Left lung (tissue), 10 donors: ENCODE data around the gene HNRNPK. TPM values are rescaled to one million over a fixed set of nuclear protein-coding genes. Genes with fewer than 3 reads are reported as not detected.
A peak's percentile ranks its signal among the peaks of the same experiment; 100 is the strongest.

Source experiments
- ATAC-seq: fragments of 200-7000 bp; cut with Tn5 transposase; one replicate; pipeline ENCODE4 v1.9.1; 2020; ENCODE audit warnings: moderate library complexity
- DNase-seq, 4 donors: peaks; one replicate each; pipeline ENCODE4 v3.0.0-alpha.2; 2013 to 2020
- H3K27ac ChIP-seq, 2 donors: fragments of 200-600 bp; sonication (generic) in 1 of 2; one replicate each; pipeline versions ENCODE4 v1.5.0 to v1.8.0; 2020 to 2021
- H3K27me3 ChIP-seq, 2 donors: fragments of 200-600 bp; sonication (generic) in 1 of 2; one replicate each; pipeline versions ENCODE4 v1.5.0 to v1.8.0; 2020 to 2021
- H3K36me3 ChIP-seq, 2 donors: fragments of 200-600 bp; sonication (generic) in 1 of 2; one replicate each; pipeline versions ENCODE4 v1.5.0 to v1.8.0; 2020 to 2021
- H3K4me1 ChIP-seq, 2 donors: fragments of 200-600 bp; one replicate each; pipeline ENCODE4 v1.8.0; 2021
- H3K4me3 ChIP-seq, 2 donors: fragments of 200-600 bp; sonication (generic) in 1 of 2; one replicate each; pipeline versions ENCODE4 v1.5.0 to v1.8.0; 2020 to 2021; ENCODE audit warnings: mild to moderate bottlenecking in 1 of 2
- H3K9me3 ChIP-seq, 2 donors: fragments of 200-600 bp; sonication (generic) in 1 of 2; one replicate each; pipeline versions ENCODE4 v1.5.0 to v1.8.0; 2020 to 2021
- CTCF ChIP-seq, 2 donors: fragments of 200-600 bp; sonication (generic) in 1 of 2; IDR thresholded peaks; one replicate each; pipeline versions ENCODE4 v1.5.0 to v1.8.0; 2021; ENCODE audit warnings: antibody characterized with exemption in 2 of 2
- intact Hi-C, 2 donors: fragments of 100-400 bp; cut with DNase I; formaldehyde crosslinking; loops; one replicate each; pipeline versions ENCODE4 v1.11.2 to v1.14.2; 2022
- polyA plus RNA-seq, 6 donors: library from polyadenylated mRNA; unstranded; fragments of 120-200 nt; gene quantifications; one replicate each; pipeline ENCODE4 v1.2.1, GENCODE V29; 2013; ENCODE audit not compliant: insufficient read length in 6 of 6
- total RNA-seq, 2 donors: library from RNA; stranded (reverse); fragmentation: NEBNext Ultra II Directional; extraction: Animal tissue kit (Norgen Biotek cat#: 25700); gene quantifications; one replicate each; pipeline ENCODE4 v1.2.1, GENCODE V29; 2021
- donor health status: DM: no; HTN: yes; CAD: no.
- donor health status: DM: no; HTN: no; CAD: no.

The HNRNPK gene
- total and polyA plus RNA-seq, 8 donors = 382 to 897 (median 832) TPM

- no peak for TF ChIP-seq CTCF (IDR thresholded peaks at IDR 0.05)
- H3K36me3 ChIP-seq = peaks cover 0 to 39% of the 10 kb centered on the region in 2 donors
- peak overlapping the region; percentile 98 to 99 for H3K27ac ChIP-seq
- peak; percentile 78 to 95 (median 90) for DNase-seq
- peak; percentile 73 for ATAC-seq
- intact Hi-C loops = no loop called here
- peaks cover 4 to 48% of the 10 kb centered on the region in 2 donors for H3K4me1 ChIP-seq
- H3K9me3 ChIP-seq = no peaks in the 10 kb centered on the region
- no peaks in the 10 kb centered on the region for H3K27me3 ChIP-seq
- peak overlapping the region; percentile 86 to 92 for H3K4me3 ChIP-seq
Observed at GRCh38 chr9:83978992-83979811, 813 bp downstream of the HNRNPK start.

- no peak for TF ChIP-seq CTCF (IDR thresholded peaks at IDR 0.05)
- ATAC-seq (no peak), DNase-seq (no peak)
- H3K9me3 ChIP-seq = no peaks in the 10 kb centered on the region
- no peaks in the 10 kb centered on the region for H3K27me3 ChIP-seq
- no peak overlapping the region for H3K27ac ChIP-seq
- intact Hi-C loops = no loop called here
- H3K4me1 ChIP-seq = peaks cover 4 to 48% of the 10 kb centered on the region in 2 donors
- peaks cover 0 to 59% of the 10 kb centered on the region in 2 donors for H3K36me3 ChIP-seq
- peak overlapping the region in 1 of 2 donors; percentile 92 for H3K4me3 ChIP-seq
Observed at GRCh38 chr9:83977196-83977595, 2.8 kb downstream of the HNRNPK start.

- Histone ChIP-seq H3K4me1 (peaks cover 4 to 40% of the 10 kb centered on the region in 2 donors), H3K9me3 (no peaks in the 10 kb centered on the region), H3K4me3 (peak overlapping the region in 1 of 2 donors; percentile 92), H3K36me3 (peaks cover 8 to 67% of the 10 kb centered on the region in 2 donors), H3K27ac (no peak overlapping the region), H3K27me3 (no peaks in the 10 kb centered on the region)
- DNase-seq (no peak), ATAC-seq (no peak)
- no peak for TF ChIP-seq CTCF (IDR thresholded peaks at IDR 0.05)
- intact Hi-C loops = no loop called here
Observed at GRCh38 chr9:83976372-83976771, 3.6 kb downstream of the HNRNPK start.

- Histone ChIP-seq H3K27ac (no peak overlapping the region), H3K27me3 (no peaks in the 10 kb centered on the region), H3K36me3 (peaks cover 13 to 78% of the 10 kb centered on the region in 2 donors), H3K4me3 (no peak overlapping the region), H3K4me1 (peaks cover 4 to 39% of the 10 kb centered on the region in 2 donors), H3K9me3 (no peaks in the 10 kb centered on the region)
- no peak for TF ChIP-seq CTCF (IDR thresholded peaks at IDR 0.05)
- no peak for DNase-seq
- no peak for ATAC-seq
- intact Hi-C loops = no loop called here
Observed at GRCh38 chr9:83975300-83975699, 4.7 kb downstream of the HNRNPK start.

- intact Hi-C loops = no loop called here
- H3K4me3 ChIP-seq = no peak overlapping the region
- ATAC-seq (no peak), DNase-seq (no peak)
- no peak overlapping the region for H3K27ac ChIP-seq
- peaks cover 0 to 26% of the 10 kb centered on the region in 2 donors for H3K4me1 ChIP-seq
- no peak for TF ChIP-seq CTCF (IDR thresholded peaks at IDR 0.05)
- H3K36me3 ChIP-seq = peaks cover 20 to 100% of the 10 kb centered on the region in 2 donors
- no peaks in the 10 kb centered on the region for H3K27me3 ChIP-seq
- no peaks in the 10 kb centered on the region for H3K9me3 ChIP-seq
Observed at GRCh38 chr9:83972286-83972685, 7.7 kb downstream of the HNRNPK start.
